Measurements from ENCODE around the gene ARPC5. TPM values are rescaled to one million over a fixed set of nuclear protein-coding genes. Genes with fewer than 3 reads are reported as not detected.

ARPC5 gene
- polyA plus RNA-seq, 3 donors = 110 to 1,089 (median 1,064) TPM

DNA sequence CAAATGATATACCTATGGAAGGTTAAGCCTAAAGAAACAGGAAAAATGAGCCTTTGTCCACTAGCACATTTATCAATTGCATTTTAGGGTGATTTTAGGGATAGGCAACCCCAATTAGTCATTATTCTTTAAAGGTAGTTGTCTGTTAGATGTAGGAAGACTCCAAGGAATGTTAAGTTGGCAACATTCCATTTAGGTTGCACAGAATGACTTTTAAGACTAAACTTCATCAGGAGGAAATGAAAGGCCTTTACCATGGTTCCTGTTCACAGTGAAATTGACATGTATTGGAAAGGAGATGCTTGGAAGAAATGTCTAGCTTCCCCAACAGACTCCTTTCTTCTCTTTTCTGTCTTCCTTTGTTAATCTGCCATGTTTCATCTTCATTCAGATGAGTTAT lies 19.1 kb upstream of the ARPC5 start:
- Histone ChIP-seq H3K4me3 (replicated peaks in 1 of 3; ENCODE audit: low read depth in 2 of 3, low read length in 3 of 3) (no peak overlapping the region), H3K27ac (ENCODE audit: low read depth in 1 of 2, low read length in 2 of 2) (no peak overlapping the region), H3K9me3 (replicated peaks in 1 of 2; ENCODE audit: control insufficient read depth in 1 of 2, insufficient read depth in 1 of 2, low read length in 2 of 2) (no peaks in the 10 kb centered on the region), H3K4me2 (replicated peaks; ENCODE audit: extremely low read depth, low read length, poor library complexity, severe bottlenecking) (no peak overlapping the region), H2AFZ (ENCODE audit: insufficient read depth, low read depth, low read length, poor library complexity, severe bottlenecking) (no peak overlapping the region), H3K27me3 (ENCODE audit: control insufficient read depth in 2 of 2, insufficient read depth in 2 of 2, low read length in 2 of 2) (no peaks in the 10 kb centered on the region), H3K79me2 (ENCODE audit: insufficient read depth, low read length) (no peaks in the 10 kb centered on the region), H3K9ac (ENCODE audit: insufficient read depth, low read length, poor library complexity, severe bottlenecking) (no peak overlapping the region), H3K36me3 (replicated peaks in 1 of 2; ENCODE audit: control insufficient read depth in 1 of 2, insufficient read depth in 2 of 2, low read length in 2 of 2) (no peaks in the 10 kb centered on the region), H4K20me1 (ENCODE audit: insufficient read depth, low read length) (no peaks in the 10 kb centered on the region), H3K4me1 (ENCODE audit: control insufficient read depth in 1 of 2, insufficient read depth in 2 of 2, low read length in 2 of 2) (peaks cover 11 to 12% of the 10 kb centered on the region in 2 donors)
- H3K36me3 Mint-ChIP-seq = no peaks in the 10 kb centered on the region
- no peak overlapping the region for H3K4me3 Mint-ChIP-seq
- intact Hi-C loops (cut with micrococcal nuclease) = loop anchor here (2.0 to 5.0 kb wide), 2 partner anchors 258 to 263 kb away; no protein-coding TSS in a partner anchor
- peaks cover 0 to 1% (median 0%) of the 10 kb centered on the region in 3 donors for H3K27me3 Mint-ChIP-seq (ENCODE audit: low read depth in 3 of 3)
- no peak for DNase-seq
- TF ChIP-seq, protein P1, sequence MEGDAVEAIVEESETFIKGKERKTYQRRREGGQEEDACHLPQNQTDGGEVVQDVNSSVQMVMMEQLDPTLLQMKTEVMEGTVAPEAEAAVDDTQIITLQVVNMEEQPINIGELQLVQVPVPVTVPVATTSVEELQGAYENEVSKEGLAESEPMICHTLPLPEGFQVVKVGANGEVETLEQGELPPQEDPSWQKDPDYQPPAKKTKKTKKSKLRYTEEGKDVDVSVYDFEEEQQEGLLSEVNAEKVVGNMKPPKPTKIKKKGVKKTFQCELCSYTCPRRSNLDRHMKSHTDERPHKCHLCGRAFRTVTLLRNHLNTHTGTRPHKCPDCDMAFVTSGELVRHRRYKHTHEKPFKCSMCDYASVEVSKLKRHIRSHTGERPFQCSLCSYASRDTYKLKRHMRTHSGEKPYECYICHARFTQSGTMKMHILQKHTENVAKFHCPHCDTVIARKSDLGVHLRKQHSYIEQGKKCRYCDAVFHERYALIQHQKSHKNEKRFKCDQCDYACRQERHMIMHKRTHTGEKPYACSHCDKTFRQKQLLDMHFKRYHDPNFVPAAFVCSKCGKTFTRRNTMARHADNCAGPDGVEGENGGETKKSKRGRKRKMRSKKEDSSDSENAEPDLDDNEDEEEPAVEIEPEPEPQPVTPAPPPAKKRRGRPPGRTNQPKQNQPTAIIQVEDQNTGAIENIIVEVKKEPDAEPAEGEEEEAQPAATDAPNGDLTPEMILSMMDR (IDR thresholded peaks at IDR 0.05) = no peak
- H3K9me3 Mint-ChIP-seq = no peaks in the 10 kb centered on the region
- peaks cover 21% of the 10 kb centered on the region for H3K4me1 Mint-ChIP-seq
- no peak overlapping the region for H3K27ac Mint-ChIP-seq

DNA sequence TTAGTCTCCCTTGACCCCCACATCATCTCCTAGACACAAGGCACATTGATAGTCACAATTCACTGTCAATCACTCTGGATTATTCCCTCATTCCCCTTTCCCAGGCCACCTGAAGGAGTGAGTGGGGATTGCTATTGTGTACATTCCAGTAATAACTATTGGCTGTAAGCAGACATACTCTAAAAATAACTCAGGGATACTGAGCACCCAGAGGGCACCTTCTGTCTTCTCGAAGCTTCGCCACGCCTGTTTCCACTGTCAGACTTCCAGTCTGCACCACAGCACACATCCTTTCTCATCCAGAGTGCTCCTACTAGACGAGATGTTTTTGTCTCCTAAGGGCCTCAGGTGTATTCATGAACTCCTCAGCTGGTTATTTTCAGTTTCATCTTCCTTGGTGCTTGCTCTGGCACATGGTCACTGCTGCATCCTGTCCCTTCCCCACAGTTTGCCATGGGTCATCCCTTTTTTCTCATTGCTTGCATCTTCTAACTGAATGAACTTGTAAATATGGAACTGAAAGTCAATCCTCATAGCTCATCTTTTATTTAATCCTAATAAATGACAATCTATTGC lies 18.4 kb upstream of the ARPC5 start:
- no peaks in the 10 kb centered on the region for H3K27me3 ChIP-seq (ENCODE audit: control insufficient read depth in 2 of 2, insufficient read depth in 2 of 2, low read length in 2 of 2)
- no peak overlapping the region for H2AFZ ChIP-seq (ENCODE audit: insufficient read depth, low read depth, low read length, poor library complexity, severe bottlenecking)
- H3K36me3 ChIP-seq (replicated peaks in 1 of 2; ENCODE audit: control insufficient read depth in 1 of 2, insufficient read depth in 2 of 2, low read length in 2 of 2) = no peaks in the 10 kb centered on the region
- 78% methylated on average over 4 of the region's 4 CpGs for WGBS (ENCODE audit: insufficient coverage)
- peaks cover 21% of the 10 kb centered on the region for H3K4me1 Mint-ChIP-seq
- H4K20me1 ChIP-seq (ENCODE audit: insufficient read depth, low read length) = no peaks in the 10 kb centered on the region
- H3K27me3 Mint-ChIP-seq (ENCODE audit: low read depth in 3 of 3) = peaks cover 0 to 1% (median 0%) of the 10 kb centered on the region in 3 donors
- TF ChIP-seq, protein P1 (IDR thresholded peaks at IDR 0.05) = no peak
- H3K9ac ChIP-seq (ENCODE audit: insufficient read depth, low read length, poor library complexity, severe bottlenecking) = no peak overlapping the region
- H3K4me2 ChIP-seq (replicated peaks; ENCODE audit: extremely low read depth, low read length, poor library complexity, severe bottlenecking) = no peak overlapping the region
- no peak overlapping the region for H3K27ac ChIP-seq (ENCODE audit: low read depth in 1 of 2, low read length in 2 of 2)
- no peaks in the 10 kb centered on the region for H3K9me3 ChIP-seq (replicated peaks in 1 of 2; ENCODE audit: control insufficient read depth in 1 of 2, insufficient read depth in 1 of 2, low read length in 2 of 2)
- no peaks in the 10 kb centered on the region for H3K36me3 Mint-ChIP-seq
- H3K4me3 ChIP-seq (replicated peaks in 1 of 3; ENCODE audit: low read depth in 2 of 3, low read length in 3 of 3) = no peak overlapping the region
- no peaks in the 10 kb centered on the region for H3K9me3 Mint-ChIP-seq
- no peak overlapping the region for H3K27ac Mint-ChIP-seq
- no peaks in the 10 kb centered on the region for H3K79me2 ChIP-seq (ENCODE audit: insufficient read depth, low read length)
- DNase-seq = no peak
- no peak overlapping the region for H3K4me3 Mint-ChIP-seq
- intact Hi-C loops (cut with micrococcal nuclease) = loop anchor here (2.0 to 5.0 kb wide), 2 partner anchors 259 to 263 kb away; no protein-coding TSS in a partner anchor
- H3K4me1 ChIP-seq (ENCODE audit: control insufficient read depth in 1 of 2, insufficient read depth in 2 of 2, low read length in 2 of 2) = peaks cover 11 to 12% of the 10 kb centered on the region in 2 donors

Data from CD14-positive monocyte (primary cell).